Activated effector memory CD4-positive, alpha-beta T cell treated with anti-CD3 and anti-CD28 coated beads, Interleukin-2, amount 50 U/mL, for 16 hours (primary cell): ENCODE results near the gene DNAJB14.

ENCODE experiments used
- DNase-seq: peaks from one replicate; pipeline ENCODE4 v3.0.0-alpha.2; 2020

The DNAJB14 gene

DNA sequence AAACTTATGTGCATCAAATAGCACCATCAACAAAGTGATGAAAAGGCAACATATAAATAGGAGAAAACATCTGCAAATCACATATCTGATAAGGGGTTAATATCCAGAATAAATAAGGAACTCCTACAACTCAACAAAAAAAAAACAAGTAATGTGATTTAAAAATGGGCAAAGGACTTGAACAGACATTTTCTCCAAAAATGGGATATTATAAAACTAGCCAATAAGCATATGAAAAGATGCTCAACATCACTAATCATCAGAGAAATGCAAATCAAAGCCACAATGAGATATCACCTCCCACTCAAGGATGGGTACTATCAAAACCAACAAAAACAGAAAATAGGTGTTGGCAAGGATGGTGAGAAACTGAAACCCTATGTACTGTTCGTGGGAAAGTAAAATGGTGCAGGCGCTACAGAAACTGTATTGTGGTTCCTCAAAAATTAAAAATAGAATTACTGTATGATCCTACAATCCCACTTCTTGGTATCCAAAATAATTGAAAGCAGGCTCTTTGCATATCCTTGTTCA is 2.4 kb downstream of the DNAJB14 start:
- DNase-seq = no peak

DNA sequence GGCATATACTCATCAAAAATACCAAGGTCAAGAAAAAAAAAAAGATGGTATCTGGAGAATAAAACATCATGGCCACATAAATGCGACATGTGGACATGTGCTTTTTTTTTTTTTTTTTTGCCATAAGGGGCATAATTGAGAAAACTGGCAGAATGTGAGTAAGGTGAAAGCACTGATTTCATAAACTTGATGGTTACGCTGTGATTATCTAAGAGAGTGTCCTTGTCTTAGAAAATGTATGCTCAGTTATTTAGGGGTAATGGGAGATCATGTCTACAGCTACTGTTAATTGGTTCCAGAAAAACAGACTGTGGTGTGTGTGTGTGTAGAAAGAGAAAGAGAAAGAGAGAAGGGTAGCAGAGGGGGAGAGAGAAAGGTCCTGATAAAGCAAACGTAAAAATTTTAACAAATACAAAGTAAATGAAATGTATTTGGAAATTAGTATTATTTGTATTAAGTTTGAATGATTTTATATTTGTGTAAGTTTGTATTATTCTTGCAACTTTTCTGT is 8.1 kb downstream of the DNAJB14 start:
- no peak for DNase-seq

DNA sequence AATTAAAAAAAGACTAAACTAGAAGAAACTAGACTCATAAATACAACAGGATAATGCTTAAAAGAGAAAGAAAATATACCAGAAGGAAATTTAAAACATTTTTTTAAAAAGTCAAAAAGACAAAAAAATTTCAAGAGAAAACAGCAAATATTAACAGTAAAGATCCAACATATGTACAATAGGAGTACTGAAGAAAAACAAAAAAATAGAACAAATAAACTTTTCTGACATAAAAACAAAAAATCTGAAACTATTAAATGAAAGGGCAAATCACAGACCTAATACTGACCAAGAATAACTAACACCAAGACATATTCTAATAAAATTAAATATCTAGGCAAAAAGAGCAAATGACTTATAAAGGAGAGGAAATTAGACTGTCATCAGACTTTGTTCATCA is 11.5 kb downstream of the DNAJB14 start:
- DNase-seq = no peak

DNA sequence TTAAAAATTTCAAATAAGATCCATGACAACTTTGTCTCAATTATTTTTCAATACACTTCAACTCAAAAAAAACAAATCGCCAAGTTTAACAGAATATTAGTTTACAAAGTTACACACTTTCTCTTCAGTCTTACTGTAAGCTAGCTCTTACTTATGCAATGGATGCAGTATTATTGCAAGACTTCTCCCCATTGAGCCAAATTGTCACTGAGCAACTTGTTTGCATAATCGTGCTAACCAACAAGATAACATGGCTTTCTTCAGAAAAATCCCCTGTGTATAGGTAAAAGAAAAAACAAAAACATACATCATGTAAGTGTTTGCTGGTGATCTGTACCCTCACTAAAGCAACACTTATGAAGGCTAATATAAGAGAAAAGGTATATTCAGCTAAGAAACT is 18.9 kb downstream of the DNAJB14 start:
- DNase-seq = no peak

DNA sequence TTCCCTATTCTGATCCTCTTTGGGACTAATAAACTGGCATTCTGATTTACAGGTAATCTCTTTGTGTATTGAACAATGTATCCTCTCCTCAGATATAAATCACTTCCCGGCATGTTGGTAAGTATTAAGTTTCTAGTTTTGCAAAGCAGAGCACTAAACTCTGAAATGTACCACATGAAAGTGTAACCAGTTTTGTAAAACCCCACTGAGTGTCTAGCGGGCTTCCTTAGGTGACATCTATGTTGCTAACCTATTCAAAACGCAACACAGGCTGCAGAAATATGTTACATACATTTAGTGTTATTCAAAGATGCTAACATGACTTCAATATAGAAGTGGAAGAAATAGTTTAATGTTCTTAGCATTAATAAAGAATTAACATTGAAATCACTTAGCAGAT is 25.2 kb downstream of the DNAJB14 start:
- DNase-seq = no peak

DNA sequence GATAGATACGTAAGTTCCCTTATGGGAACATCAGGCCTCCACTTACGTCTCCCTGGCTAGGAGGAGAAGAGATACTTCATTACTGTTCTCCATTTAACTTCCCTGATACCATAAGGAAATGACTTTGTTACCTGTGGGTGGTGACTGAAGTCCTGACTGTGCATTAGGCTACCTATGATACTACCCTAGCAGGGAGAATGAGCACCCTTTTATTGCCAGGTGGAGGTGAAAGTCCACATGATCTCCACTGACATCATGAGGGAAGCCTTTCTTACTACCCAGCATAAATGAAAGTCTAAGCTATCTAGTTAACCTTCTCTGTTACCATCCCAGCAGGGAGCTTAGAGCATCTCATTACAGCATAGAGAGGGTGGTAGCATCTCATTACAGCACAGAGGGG is 27.8 kb downstream of the DNAJB14 start:
- DNase-seq = no peak

DNA sequence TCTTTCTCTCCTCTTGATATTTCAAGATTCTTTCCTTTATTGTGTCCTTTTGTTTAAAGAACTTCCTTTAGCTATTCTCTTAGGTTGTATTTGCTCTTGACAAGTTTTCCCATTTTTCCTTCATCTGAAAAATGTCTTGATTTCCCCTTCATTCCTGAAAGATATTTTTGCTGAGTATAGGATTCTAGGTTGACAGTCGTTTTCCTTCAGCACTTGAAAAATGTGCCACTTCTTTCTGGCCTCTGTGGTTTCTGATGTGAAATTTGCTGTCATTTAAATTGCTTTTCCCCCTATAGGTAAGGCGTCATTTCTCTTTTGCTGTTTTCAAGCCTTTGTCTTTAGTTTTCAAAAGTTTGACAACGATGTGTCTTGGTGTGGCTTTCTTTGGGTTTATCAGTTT is 28.8 kb downstream of the DNAJB14 start:
- DNase-seq = no peak

DNA sequence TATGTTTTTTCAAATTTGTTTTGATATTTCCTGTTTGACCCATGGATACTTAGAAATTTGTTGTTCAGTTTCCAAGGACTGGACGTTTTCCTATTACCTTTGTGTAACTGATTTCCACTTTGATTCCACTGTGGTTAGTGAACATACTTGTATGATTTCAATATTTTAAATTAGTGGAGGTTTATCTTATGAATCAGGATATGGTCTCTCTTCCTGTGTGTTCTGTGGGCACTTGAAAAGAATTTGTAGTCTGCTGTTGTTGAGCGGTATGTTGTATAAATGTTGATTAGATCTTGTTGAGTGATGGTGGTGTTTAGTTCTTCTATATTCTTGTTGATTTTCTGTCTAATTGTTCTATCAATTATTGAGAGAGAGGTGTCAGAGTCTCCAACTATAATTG is 31.0 kb downstream of the DNAJB14 start:
- no peak for DNase-seq

DNA sequence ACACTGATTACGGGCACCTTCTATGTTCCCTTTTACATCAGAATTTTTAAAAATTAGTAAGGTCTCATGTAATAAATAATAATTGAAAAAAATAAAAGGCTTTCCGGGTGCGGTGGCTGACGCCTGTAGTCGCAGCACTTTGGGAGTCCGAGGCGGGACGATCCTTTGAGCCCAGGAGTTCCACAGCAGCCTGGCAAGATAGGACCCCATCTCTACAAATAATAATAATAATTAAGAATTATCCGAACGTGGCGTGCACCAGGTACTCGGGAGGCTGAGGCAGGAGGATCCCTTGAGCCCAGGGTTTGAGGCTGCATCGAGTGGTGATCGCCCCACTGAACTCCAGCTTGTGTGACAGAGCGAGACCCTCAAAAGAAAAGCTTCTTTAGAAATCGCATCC is 51.4 kb downstream of the DNAJB14 start:
- no peak for DNase-seq

DNA sequence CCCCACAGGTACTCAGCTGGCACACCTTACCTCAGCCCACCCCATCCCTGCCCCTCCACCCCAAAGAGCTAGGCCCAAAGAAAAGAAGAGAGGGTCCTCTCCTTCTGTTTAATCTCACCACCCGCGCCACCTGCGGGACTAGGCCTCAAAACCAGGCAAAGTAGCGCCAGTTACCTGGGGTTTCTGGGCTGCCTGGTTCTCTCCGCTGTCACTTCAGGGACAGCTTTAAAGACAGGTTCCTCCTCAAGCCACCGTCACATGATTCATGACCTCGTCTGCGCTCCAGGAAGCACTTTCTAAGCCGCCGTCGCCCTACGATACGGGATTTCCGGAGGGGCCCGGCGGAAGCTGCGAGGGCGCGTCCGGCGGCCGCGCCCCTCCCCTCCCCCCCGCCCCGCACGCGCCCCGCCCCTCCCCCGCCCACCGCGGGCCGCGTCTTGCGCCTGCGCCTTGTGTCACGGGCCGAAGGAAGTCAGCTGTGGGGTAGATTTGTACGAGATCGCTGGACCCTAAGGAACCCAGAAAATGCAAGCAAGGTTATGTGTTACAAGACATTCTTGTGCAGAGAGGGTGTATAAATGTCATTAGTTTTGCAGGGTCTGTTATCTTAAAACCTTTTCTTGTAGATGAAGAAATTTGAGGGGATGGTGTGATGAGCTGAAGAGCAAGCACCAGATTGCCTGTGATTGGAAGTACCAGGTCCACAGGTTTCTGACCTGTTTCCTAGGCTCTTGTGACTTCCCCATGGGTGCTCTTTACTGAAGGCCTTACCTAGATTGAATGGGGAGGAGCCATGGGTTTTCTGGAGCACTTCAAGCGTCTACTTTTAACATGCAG is 52.0 kb downstream of the DNAJB14 start, which contains the start of gene LAMTOR3:
TSS of gene LAMTOR3 (minus strand) at position 267 of the 837 bp plus-strand sequence. CDS start 464 bp downstream, outside the sequence.
- peak; percentile 96 for DNase-seq

DNA sequence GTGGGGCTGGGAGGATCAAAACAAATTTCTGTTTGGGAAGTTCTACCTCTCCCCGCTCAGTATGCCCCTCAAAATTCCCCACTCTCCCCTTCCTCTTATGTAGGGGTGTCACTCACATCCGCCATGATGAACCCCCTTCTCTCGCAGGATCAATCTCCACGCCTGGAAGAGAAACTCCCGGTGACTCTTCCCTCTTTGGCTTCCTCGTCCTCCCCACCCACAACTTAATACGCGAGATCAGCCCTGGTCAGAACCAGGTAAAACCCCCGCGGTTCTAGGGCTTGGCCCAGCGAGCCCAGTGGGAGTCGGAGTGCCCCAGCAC is 52.6 kb downstream of the DNAJB14 start:
- DNase-seq = no peak

DNA sequence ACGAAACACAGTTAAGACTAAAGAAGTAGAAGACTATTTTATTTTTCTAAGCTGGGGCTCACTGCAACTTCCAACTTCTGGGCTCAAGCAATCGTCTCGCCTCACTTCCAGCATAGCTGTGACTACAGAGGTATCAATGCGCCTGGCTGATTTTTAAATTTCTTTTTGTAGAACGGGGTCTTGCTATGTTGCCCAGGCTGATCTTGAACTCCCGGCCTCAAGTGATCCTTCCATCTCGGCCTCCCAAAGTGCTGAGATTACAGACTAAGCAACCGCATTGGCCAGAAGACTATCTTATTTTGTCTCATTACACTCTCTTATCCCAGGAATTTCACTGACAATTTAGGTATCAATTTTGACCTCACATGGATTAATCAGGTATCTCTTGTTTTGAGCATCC is 53.4 kb downstream of the DNAJB14 start:
- no peak for DNase-seq

DNA sequence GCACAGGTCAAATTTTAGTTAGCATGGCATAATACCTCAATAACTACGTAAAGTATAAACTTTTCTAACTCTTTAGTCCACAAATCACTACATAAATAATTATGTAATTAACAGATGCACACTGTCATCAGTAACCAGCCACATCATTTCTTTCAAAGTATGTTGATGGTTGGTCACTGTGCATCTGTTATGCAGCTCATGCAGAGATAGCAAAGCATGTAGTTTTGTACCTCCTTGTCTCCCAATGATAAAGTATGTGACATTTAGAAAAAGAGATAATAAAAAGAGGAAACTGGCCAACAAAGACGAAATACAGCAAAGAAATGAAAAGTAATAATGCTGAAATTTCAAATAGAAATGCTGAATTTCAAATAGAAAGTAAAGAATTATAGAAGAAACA is 55.1 kb downstream of the DNAJB14 start:
- DNase-seq = no peak

DNA sequence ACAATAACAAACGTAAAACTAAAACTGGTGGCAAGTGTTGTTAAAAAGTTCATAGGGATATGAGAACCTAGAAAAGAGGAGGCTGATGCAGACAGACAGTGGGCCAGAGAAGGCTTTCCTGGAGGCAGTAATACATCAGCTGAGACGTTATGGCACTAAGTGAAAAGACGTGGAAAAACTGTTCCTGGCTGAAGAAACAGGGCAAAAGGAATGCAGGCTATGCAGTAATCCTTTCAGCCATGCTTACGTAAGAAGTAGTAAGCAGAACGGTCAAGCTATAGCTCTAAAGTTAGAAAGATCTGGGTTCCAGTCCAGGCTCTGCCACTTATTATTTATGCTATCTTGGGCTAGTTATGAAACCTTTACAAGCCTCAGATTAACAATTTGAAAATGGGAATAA is 58.6 kb downstream of the DNAJB14 start:
- DNase-seq = no peak

DNA sequence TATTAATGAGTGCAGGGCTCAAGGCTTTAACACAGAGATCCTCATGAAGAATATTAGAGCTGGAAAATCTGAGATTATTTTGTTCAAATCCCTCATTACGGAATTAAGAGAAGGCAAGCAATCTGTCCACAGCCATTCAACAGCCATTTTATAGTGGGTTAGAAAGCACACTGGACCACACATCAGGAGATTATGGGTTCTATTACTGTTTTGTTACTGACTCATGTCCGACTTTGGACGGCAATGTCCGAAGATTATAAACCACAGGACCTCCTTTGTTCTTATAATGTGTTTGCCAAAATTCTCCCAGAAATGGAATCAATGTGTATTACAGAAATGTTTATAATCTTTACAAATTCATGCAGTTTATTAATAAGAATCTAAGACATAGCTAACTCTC is 60.3 kb downstream of the DNAJB14 start:
- DNase-seq = no peak

DNA sequence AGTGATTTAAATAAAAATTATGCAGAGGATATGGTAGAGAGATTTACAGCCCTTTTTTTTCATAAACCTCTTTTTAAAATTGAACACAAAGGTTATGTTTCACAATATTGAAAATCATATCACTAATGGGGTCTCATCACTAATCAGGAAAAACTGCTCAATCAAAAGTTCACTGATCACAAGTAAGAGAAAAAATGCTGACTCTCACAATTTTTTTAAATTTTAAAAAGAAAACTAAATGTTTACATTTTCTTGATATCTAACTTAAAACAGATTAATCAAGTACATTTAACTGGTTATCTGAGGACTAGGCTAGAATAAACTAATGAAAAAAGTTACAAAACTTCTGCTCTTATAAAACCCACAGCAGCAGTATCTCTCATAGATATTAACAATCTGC is 60.7 kb downstream of the DNAJB14 start:
- DNase-seq = no peak

DNA sequence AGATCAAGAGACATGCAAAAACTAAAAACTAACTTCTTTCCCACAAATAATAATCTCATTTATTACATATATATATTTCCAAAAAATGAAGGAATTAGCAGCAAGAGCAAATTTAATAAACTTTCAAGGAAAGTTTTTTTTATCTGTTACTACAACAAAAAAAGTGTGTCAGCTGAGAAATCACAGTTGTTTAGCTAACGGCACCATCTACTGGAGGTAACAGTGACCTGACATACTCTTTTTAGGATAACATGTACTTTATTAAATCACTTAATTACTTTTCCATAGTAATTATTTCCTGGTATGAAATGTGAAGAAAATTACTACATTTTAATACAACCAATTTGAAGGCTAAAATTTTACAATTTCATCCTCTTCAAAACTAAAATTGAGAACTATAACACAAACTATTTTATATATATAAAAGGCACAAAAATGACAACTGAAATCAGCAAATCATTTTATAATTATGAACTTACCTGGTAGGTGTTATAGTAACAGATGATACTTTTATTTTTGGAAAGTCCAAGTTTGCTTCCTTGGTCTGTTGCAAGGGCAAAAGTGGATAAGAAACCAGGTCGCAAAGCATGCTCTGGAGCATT is 61.3 kb downstream of the DNAJB14 start:
- no peak for DNase-seq

DNA sequence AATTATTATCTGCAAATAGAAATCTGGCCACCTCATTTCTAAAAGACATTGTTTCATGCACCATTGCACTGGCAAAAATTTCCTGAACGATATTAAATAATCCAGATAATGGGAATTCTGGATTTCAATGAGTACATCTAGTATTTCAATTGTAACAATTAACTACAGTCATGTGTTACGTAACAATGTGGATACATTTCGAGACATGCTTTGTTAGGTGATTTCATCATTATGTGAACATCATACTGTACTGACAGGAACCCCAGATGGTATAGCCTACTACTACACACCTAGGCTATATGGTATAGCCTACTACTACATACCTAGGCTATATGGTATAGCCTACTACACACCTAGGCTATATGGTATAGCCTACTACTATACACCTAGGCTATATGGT is 67.0 kb downstream of the DNAJB14 start:
- no peak for DNase-seq

DNA sequence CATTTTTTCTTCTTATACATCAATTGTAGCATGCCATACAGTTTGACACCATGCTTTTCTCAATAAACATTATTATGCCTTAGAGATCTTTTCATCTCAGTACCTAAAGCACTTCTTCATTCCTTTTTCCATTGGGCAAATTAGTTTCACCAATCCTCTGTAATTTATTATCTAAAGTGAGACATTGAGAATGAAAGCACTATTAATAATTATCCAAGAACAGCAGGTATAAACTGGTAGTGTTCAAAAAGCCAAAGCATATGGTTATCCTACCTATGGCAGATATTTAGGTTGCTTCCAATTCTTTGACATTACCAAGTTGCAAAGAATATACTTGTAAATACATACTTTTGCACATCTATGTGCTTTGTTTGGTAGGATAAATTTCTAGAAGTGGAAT is 67.8 kb downstream of the DNAJB14 start:
- no peak for DNase-seq

DNA sequence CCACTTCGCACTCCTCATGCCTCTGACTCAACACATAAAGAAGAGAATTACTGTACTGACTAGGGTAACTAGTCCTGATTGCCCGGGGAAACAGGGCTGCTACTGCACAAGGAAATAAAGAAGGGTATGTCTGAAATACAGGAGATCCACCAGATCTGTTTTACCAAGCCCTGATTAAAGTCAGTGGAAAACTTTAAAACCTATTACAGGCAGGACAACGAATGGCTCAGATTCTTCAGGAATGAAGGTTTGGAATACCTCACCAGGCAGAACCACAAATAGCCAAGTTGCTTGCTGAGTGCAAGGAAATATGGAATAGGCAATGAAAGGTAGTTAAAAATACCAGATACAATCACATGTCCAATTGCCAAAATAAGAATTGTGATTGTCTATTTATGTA is 69.5 kb downstream of the DNAJB14 start:
- DNase-seq = no peak

DNA sequence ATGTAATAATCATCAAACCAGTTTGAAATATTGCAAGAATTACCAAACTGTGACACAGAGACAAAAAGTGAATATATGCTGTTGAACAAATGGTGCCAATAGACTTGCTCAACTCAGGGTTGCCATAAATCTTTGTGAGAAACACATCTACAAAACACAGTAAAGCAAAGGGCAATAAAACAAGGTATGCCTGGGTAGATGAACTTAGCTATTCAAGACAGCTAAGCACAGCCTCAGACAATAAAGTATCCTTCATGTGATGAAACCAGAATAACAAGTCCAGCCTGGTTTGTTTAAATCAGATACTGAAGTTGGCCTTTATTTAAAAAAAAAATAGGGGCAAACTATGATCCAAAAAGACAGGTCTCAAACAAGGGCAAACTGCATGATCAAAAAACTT is 71.3 kb downstream of the DNAJB14 start:
- DNase-seq = no peak

DNA sequence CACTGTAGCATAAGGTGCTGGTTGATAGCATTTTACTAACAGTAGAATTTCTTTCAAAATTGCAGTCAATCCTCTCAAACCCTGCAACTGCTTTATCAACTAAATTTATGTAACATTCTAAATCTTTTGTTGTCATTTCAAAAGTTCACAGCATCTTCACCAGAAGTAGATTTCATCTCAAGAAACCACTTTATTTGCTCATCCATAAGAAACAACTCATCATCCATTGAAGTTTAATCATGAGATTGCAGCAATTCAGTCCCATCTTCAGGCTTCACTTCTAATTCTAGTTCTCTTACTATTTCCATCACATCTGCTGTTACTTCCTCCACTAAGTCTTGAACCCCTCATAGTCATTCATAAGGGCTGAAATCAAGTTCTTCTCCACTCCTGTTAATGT is 73.8 kb downstream of the DNAJB14 start:
- no peak for DNase-seq

DNA sequence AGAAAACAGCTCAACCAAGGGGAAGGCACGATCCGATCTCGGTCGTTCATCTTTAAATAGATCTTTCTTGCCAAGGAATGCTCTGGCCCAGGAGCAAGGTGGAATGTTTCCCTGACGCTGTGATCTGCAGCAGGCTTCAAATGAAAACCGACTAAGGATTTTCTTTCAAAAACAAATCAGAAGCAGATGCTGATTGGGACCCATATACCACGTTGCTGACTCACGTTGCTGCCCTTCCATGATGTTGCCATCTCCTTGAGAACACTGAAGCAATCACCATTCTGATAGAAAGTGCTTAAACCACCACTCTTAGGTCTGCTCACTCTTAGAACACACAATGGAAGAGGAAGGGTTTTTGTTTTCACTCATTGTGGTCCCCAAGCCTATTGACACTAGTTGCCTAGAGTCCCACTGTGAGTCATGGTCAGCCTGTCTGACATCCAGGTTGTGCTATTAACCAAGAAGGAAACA is 78.3 kb downstream of the DNAJB14 start:
- DNase-seq = no peak

DNA sequence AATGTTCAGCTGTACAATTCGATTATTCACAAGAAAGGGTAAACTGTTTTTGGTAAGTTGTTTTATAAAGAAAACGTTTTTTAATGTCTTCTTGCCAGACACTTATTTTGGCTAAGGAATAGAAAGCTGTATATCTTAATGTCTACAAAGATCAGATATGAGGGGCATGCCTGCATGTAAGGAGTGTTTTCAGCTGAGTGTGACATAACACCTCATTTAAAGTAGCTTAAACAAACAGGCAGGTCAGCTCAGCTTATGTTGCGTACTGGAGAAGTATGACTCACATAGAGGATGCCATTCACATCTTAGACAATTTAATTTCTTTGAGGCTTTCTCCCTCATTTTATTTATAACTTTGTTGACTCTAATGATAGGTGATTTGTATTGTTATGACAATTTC is 82.6 kb downstream of the DNAJB14 start:
- DNase-seq = no peak
